HepG2 (cell line): ENCODE measurements around the gene NELFB. TPM values are rescaled to one million over a fixed set of nuclear protein-coding genes. Genes with fewer than 3 reads are reported as not detected.
A peak's percentile ranks its signal among the peaks of the same experiment; 100 is the strongest.

Source experiments
- BRD4 ChIP-seq: sonication (generic); formaldehyde crosslinking; IDR thresholded peaks from 2 replicates; pipeline ENCODE4 v1.4.0; 2020; ENCODE audit warnings: missing genetic modification reagents
- CSRNP2 ChIP-seq: sonication (generic); formaldehyde crosslinking; conservative IDR thresholded peaks from 2 replicates; pipeline ENCODE4 v1.8.0; 2022; ENCODE audit warnings: low read depth, missing genetic modification reagents
- ELF3 ChIP-seq: IDR thresholded peaks from 2 replicates; pipeline ENCODE4 v1.6.1; 2016; ENCODE audit warnings: missing genetic modification reagents, missing compliant biosample characterization
- IRF2 ChIP-seq: IDR thresholded peaks from 2 replicates; pipeline ENCODE4 v1.6.1; 2018; ENCODE audit warnings: missing genetic modification reagents, missing compliant biosample characterization
- MAX ChIP-seq: IDR thresholded peaks from 2 replicates; pipeline ENCODE4 v1.6.1; 2012; ENCODE audit warnings: inconsistent platforms
- MIER3 ChIP-seq: IDR thresholded peaks from 2 replicates; pipeline ENCODE4 v1.6.1; 2016; ENCODE audit warnings: missing compliant biosample characterization, borderline replicate concordance
- NAIF1 ChIP-seq: sonication (generic); formaldehyde crosslinking; IDR thresholded peaks from 2 replicates; pipeline ENCODE4 v1.5.0; 2020; ENCODE audit warnings: mild to moderate bottlenecking, missing genetic modification reagents, borderline replicate concordance
- NR2F1 ChIP-seq, 2 experiments: fragments of 450-650 bp in 1 of 2; formaldehyde crosslinking in 1 of 2; IDR thresholded peaks; 2 replicates each; pipeline versions ENCODE4 v1.5.0 to v1.6.1; 2016 to 2020; ENCODE audit warnings: mild to moderate bottlenecking in 1 of 2, missing compliant biosample characterization in 1 of 2, missing genetic modification reagents in 1 of 2, moderate library complexity in 1 of 2
- PAX8 ChIP-seq: sonication (generic); formaldehyde crosslinking; IDR thresholded peaks from 2 replicates; pipeline ENCODE4 v1.8.0; 2022; ENCODE audit warnings: mild to moderate bottlenecking, missing genetic modification reagents, borderline replicate concordance
- RAD21 ChIP-seq: fragments of 450-650 bp; formaldehyde crosslinking; IDR thresholded peaks from 2 replicates; pipeline ENCODE4 v1.5.0; 2020; ENCODE audit warnings: mild to moderate bottlenecking
- REXO4 ChIP-seq: sonication (generic); formaldehyde crosslinking; IDR thresholded peaks from 2 replicates; pipeline ENCODE4 v1.8.0; 2022; ENCODE audit warnings: missing genetic modification reagents, mild to moderate bottlenecking, borderline replicate concordance
- SNAPC2 ChIP-seq: sonication (generic); formaldehyde crosslinking; IDR thresholded peaks from 2 replicates; pipeline ENCODE4 v1.8.1; 2022; ENCODE audit warnings: mild to moderate bottlenecking, missing genetic modification reagents
- STAT5B ChIP-seq: sonication (generic); formaldehyde crosslinking; IDR thresholded peaks from 2 replicates; pipeline ENCODE4 v1.4.0; 2020; ENCODE audit warnings: missing genetic modification reagents
- THAP9 ChIP-seq: sonication (generic); formaldehyde crosslinking; IDR thresholded peaks from 2 replicates; pipeline ENCODE4; 2020; ENCODE audit warnings: missing genetic modification reagents, mild to moderate bottlenecking, borderline replicate concordance
- ZFP37 ChIP-seq: sonication (generic); formaldehyde crosslinking; IDR thresholded peaks from 2 replicates; pipeline ENCODE4 v1.4.0; 2020; ENCODE audit warnings: missing genetic modification reagents, borderline replicate concordance
- ZMAT3 ChIP-seq: sonication (generic); formaldehyde crosslinking; conservative IDR thresholded peaks from 2 replicates; pipeline ENCODE4 v1.7.0; 2021; ENCODE audit warnings: missing genetic modification reagents
- ZNF225 ChIP-seq: sonication (generic); formaldehyde crosslinking; IDR thresholded peaks from 2 replicates; pipeline ENCODE4 v1.4.0; 2020; ENCODE audit warnings: mild to moderate bottlenecking, missing genetic modification reagents
- ZNF331 ChIP-seq: sonication (generic); formaldehyde crosslinking; IDR thresholded peaks from 2 replicates; pipeline ENCODE4 v1.4.0; 2020; ENCODE audit warnings: missing genetic modification reagents
- ZNF670 ChIP-seq: sonication (generic); formaldehyde crosslinking; IDR thresholded peaks from 2 replicates; pipeline ENCODE4 v1.8.0; 2022; ENCODE audit warnings: mild to moderate bottlenecking, missing genetic modification reagents, borderline replicate concordance
- ZNF724P ChIP-seq: sonication (generic); formaldehyde crosslinking; IDR thresholded peaks from 2 replicates; pipeline ENCODE4 v1.8.0; 2022; ENCODE audit warnings: missing genetic modification reagents, borderline replicate concordance
- ZNF782 ChIP-seq: sonication (generic); formaldehyde crosslinking; IDR thresholded peaks from 2 replicates; pipeline ENCODE4 v1.4.0; 2020; ENCODE audit warnings: missing genetic modification reagents, mild to moderate bottlenecking, borderline replicate concordance
- ZSCAN30 ChIP-seq: sonication (generic); formaldehyde crosslinking; IDR thresholded peaks from 2 replicates; pipeline ENCODE4 v1.5.0; 2020; ENCODE audit warnings: mild to moderate bottlenecking, missing genetic modification reagents
- ZXDC ChIP-seq: sonication (generic); formaldehyde crosslinking; IDR thresholded peaks from 2 replicates; pipeline ENCODE4 v1.5.0; 2020; ENCODE audit warnings: mild to moderate bottlenecking, missing genetic modification reagents
- polyA plus RNA-seq, 8 experiments: library from polyadenylated mRNA; depleted of rRNA in 3 of 8; stranded (reverse) in 7 of 8; unstranded in 1 of 8; fragments of >200 nt; fragmentation: Illumina TruSeq in 4 of 8; extraction: Trizol in 4 of 8; gene quantifications; 2 replicates each; pipeline versions ENCODE4 v1.2.1 to v1.2.3, GENCODE V29; 2011 to 2016; ENCODE audit warnings: low read depth in 4 of 8, missing spikeins in 1 of 8, mixed read lengths in 1 of 8; ENCODE audit not compliant: insufficient read depth in 1 of 8
- total RNA-seq, 5 experiments: library from RNA; depleted of rRNA; stranded (reverse); fragments of >200 nt; fragmentation: Illumina TruSeq; extraction: Trizol; gene quantifications; 2 replicates each; pipeline ENCODE4 v1.2.3, GENCODE V29; 2016; ENCODE audit warnings: low read depth in 1 of 5

The NELFB gene
- total and polyA plus RNA-seq, 2 of the 13 experiments (the other 11 are each of a cell fraction or from before 2014, with no cell fraction given): 26.5 to 45.8 TPM

GRCh38 chr9:137241490-137242268, 13.4 kb upstream of the NELFB start (continued):
- TF ChIP-seq BRD4 (CRISPR knock-in tag) (peak; percentile 37; the same call in 1 of the 2 replicates), THAP9 (CRISPR knock-in tag) (no peak), NR2F1 (CRISPR knock-in tag; IDR thresholded peaks at IDR 0.05) (peak; percentile 41 to 65; a peak in 3 of 4 replicates), ZNF724P (CRISPR knock-in tag) (peak; percentile 89; the same call in 1 of the 2 replicates), MAX (no peak), ZFP37 (CRISPR knock-in tag) (no peak), CSRNP2 (CRISPR knock-in tag) (no peak), NAIF1 (CRISPR knock-in tag) (no peak), ZNF782 (CRISPR knock-in tag) (peak; percentile 25; the same call in 1 of the 2 replicates), ZMAT3 (CRISPR knock-in tag) (peak; percentile 27; the same call in 1 of the 2 replicates), ELF3 (CRISPR knock-in tag) (no peak), ZNF670 (CRISPR knock-in tag) (0 out of 2 replicates have a peak, but pooled peaks have one; percentile 15), ZNF331 (0 out of 2 replicates have a peak, but pooled peaks have one; percentile 24), PAX8 (CRISPR knock-in tag) (0 out of 2 replicates have a peak, but pooled peaks have one; percentile 6), ZNF225 (CRISPR knock-in tag) (no peak), STAT5B (CRISPR knock-in tag) (no peak), ZSCAN30 (CRISPR knock-in tag) (no peak), RAD21 (CRISPR knock-in tag) (peak; percentile 37; the same call in 1 of the 2 replicates), REXO4 (no peak), ZXDC (no peak), SNAPC2 (no peak), IRF2 (CRISPR knock-in tag) (peak; percentile 12; the same call in 1 of the 2 replicates), MIER3 (CRISPR knock-in tag) (0 out of 2 replicates have a peak, but pooled peaks have one; percentile 19)
